Activated T-cell treated with anti-CD3 and anti-CD28 coated beads, Interleukin-2, amount 50 U/mL, for 72 hours (primary cell): ENCODE measurements around the gene ARHGEF26. TPM values are rescaled to one million over a fixed set of nuclear protein-coding genes. Genes with fewer than 3 reads are reported as not detected.
"Not testable (repeated sequence)": the region's sequence is repeated elsewhere in the genome, so short reads cannot be mapped to it uniquely, and the experiment has no call there.

Source experiments
- ATAC-seq, 2 donors: fragments of 150-1000 bp; cut with Tn5 transposase; replicated peaks in 1 of 2; 2 replicates each; pipeline ENCODE4 v1.10.0; 2021; ENCODE audit warnings: moderate library complexity in 2 of 2, mild to moderate bottlenecking in 1 of 2
- DNase-seq, 2 donors: peaks; one replicate each; pipeline ENCODE4 v3.0.0; 2021 to 2022; ENCODE audit warnings: mixed read lengths in 1 of 2
- H3K27ac Mint-ChIP-seq: one replicate; pipeline ENCODE4 v1.8.0; 2022; ENCODE audit warnings: mild to moderate bottlenecking, moderate library complexity, mixed read lengths
- H3K27me3 Mint-ChIP-seq: one replicate; pipeline ENCODE4 v1.8.0; 2022; ENCODE audit warnings: low read depth, mixed read lengths
- H3K36me3 Mint-ChIP-seq, 2 donors: one replicate each; pipeline ENCODE4 v1.8.0; 2022; ENCODE audit warnings: mixed read lengths in 2 of 2, mild to moderate bottlenecking in 1 of 2; ENCODE audit not compliant: insufficient read depth in 2 of 2
- H3K4me1 Mint-ChIP-seq: one replicate; pipeline ENCODE4 v1.8.0; 2022; ENCODE audit warnings: low read depth, mixed read lengths
- H3K4me3 Mint-ChIP-seq, 2 donors: one replicate each; pipeline ENCODE4 v1.8.0; 2022; ENCODE audit warnings: mild to moderate bottlenecking in 2 of 2, mixed read lengths in 2 of 2, moderate library complexity in 2 of 2
- H3K9me3 Mint-ChIP-seq, 2 donors: one replicate each; pipeline ENCODE4 v1.8.0; 2022; ENCODE audit warnings: mixed read lengths in 2 of 2
- total RNA-seq, 2 donors: library from RNA; stranded (reverse); gene quantifications; one replicate each; pipeline ENCODE4 v1.2.3, GENCODE V29; 2022

ARHGEF26 gene, protein sequence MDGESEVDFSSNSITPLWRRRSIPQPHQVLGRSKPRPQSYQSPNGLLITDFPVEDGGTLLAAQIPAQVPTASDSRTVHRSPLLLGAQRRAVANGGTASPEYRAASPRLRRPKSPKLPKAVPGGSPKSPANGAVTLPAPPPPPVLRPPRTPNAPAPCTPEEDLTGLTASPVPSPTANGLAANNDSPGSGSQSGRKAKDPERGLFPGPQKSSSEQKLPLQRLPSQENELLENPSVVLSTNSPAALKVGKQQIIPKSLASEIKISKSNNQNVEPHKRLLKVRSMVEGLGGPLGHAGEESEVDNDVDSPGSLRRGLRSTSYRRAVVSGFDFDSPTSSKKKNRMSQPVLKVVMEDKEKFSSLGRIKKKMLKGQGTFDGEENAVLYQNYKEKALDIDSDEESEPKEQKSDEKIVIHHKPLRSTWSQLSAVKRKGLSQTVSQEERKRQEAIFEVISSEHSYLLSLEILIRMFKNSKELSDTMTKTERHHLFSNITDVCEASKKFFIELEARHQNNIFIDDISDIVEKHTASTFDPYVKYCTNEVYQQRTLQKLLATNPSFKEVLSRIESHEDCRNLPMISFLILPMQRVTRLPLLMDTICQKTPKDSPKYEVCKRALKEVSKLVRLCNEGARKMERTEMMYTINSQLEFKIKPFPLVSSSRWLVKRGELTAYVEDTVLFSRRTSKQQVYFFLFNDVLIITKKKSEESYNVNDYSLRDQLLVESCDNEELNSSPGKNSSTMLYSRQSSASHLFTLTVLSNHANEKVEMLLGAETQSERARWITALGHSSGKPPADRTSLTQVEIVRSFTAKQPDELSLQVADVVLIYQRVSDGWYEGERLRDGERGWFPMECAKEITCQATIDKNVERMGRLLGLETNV
- total RNA-seq = under 1 TPM; 0.31 to 0.32 TPM

DNA sequence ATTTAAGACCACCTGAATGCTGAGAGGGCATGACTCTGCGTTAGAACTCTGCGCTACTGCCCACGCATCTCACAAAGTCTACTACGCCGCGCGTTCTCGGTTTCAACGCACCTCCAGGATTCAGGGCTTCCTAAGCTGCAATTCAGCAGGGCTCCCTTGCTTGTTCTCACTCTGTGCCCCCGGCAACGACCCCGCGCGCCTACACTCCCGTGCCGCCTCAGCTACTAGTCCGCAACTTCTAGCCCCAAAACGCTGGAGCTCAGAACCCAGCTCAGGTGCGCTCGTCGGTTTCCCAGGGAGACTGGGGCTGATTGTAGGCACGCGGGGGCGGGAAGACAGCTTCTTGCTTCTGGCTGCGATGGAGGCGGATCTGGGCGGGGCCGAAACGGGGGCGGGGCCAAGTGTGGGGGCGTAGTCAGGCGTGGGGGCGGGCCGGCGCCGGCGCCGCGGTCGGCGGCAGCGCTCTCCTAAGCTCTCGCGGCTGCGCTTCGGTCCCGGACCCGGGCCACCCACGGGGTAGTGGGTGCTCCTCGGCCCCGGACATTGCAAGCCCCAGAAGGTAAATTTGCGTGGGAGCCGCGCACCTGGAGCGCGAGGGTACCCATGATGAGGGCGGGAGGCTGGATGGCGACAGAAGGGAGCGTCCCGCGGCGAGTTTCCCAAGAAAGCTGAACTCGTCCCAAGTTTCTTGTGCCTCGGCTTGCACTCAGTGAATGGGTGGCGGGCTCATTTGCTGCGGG is at the start of gene ARHGEF26:
ARHGEF26 (plus strand) TSS at position 430 of the 740 bp plus-strand sequence. CDS start 603 bp downstream, outside the sequence.
- no peak within 1 kb of the TSS for H3K27ac Mint-ChIP-seq
- H3K36me3 Mint-ChIP-seq = no peaks in the 10 kb centered on the region
- H3K9me3 Mint-ChIP-seq = no peaks in the 10 kb centered on the region
- DNase-seq (peak; percentile 75 to 80), ATAC-seq (peak; percentile 79 to 86)
- H3K27me3 Mint-ChIP-seq = peaks cover 76% of the 10 kb centered on the region
- H3K4me3 Mint-ChIP-seq = peak within 1 kb of the TSS; percentile 89 to 91
- H3K4me1 Mint-ChIP-seq = peaks cover 23% of the 10 kb centered on the region

- H3K36me3 Mint-ChIP-seq = no peaks in the 10 kb centered on the region
- peaks cover 6% of the 10 kb centered on the region for H3K27me3 Mint-ChIP-seq
- DNase-seq (no peak), ATAC-seq (no peak)
- no peaks in the 10 kb centered on the region for H3K4me1 Mint-ChIP-seq
- no peaks in the 10 kb centered on the region for H3K9me3 Mint-ChIP-seq
- no peak overlapping the region for H3K4me3 Mint-ChIP-seq
- H3K27ac Mint-ChIP-seq = no peak overlapping the region
These were observed 46.2 kb upstream of the ARHGEF26 start for GRCh38 chr3:154074966-154075365.

DNA sequence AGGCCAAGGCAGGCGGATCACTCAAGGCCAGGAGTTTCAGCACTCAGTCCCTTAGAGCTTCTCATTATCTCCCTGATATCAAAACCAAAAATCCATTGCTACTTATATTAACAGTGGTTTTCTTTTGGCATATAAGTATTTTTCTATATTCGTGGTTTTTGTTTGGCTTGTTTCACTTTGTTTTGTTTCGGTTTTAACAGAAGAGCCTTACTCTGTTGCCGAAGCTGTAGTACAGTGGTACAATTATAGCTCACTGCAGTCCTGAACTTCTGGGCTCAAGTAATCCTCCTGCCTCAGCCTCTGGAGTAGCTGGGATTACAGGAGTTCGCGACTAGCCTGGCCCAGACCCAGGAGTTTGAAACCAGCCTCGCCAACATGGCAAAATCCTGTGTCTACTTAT is 42.5 kb upstream of the ARHGEF26 start:
- Mint-ChIP-seq H3K27me3 (peaks cover 6% of the 10 kb centered on the region), H3K9me3 (no peaks in the 10 kb centered on the region), H3K36me3 (no peaks in the 10 kb centered on the region), H3K4me3 (no peak overlapping the region), H3K4me1 (no peaks in the 10 kb centered on the region), H3K27ac (no peak overlapping the region)
- ATAC-seq (no peak), DNase-seq (no peak)

- no peak overlapping the region for H3K27ac Mint-ChIP-seq
- no peaks in the 10 kb centered on the region for H3K36me3 Mint-ChIP-seq
- no peaks in the 10 kb centered on the region for H3K9me3 Mint-ChIP-seq
- no peaks in the 10 kb centered on the region for H3K4me1 Mint-ChIP-seq
- H3K27me3 Mint-ChIP-seq = peaks cover 24% of the 10 kb centered on the region
- ATAC-seq (no peak), DNase-seq (no peak)
- no peak overlapping the region for H3K4me3 Mint-ChIP-seq
These were observed 39.9 kb upstream of the ARHGEF26 start for GRCh38 chr3:154081305-154081704.

- H3K36me3 Mint-ChIP-seq = no peaks in the 10 kb centered on the region
- peaks cover 24% of the 10 kb centered on the region for H3K27me3 Mint-ChIP-seq
- DNase-seq = no peak
- H3K4me1 Mint-ChIP-seq = no peaks in the 10 kb centered on the region
- no peaks in the 10 kb centered on the region for H3K9me3 Mint-ChIP-seq
- no peak for ATAC-seq
- H3K27ac Mint-ChIP-seq = no peak overlapping the region
- no peak overlapping the region for H3K4me3 Mint-ChIP-seq
These were observed 36.1 kb upstream of the ARHGEF26 start for GRCh38 chr3:154085071-154085470.

DNA sequence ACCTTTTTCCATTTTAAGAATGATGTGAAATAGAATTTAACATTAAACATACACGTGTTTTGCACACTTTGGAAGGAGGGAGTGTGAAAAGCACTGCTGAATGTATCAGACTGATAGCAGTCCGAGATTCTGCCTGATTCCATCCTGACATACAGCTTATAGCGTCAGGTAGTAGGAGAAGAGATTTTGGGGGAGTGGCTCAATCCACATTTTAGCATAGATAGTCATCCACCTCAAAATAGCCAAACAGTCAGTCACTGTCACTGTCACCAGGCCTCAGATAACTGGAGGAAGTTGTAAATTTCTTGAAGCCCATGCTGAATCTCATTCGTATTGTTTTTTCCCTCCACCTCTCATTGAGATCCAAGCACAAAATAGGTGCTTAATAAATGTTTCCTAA is 35.4 kb upstream of the ARHGEF26 start:
- DNase-seq (no peak), ATAC-seq (no peak)
- no peaks in the 10 kb centered on the region for H3K9me3 Mint-ChIP-seq
- no peaks in the 10 kb centered on the region for H3K36me3 Mint-ChIP-seq
- H3K4me1 Mint-ChIP-seq = no peaks in the 10 kb centered on the region
- H3K27ac Mint-ChIP-seq = no peak overlapping the region
- H3K27me3 Mint-ChIP-seq = peaks cover 24% of the 10 kb centered on the region
- no peak overlapping the region for H3K4me3 Mint-ChIP-seq

GRCh38 chr3:154086286-154086685 is 34.9 kb upstream of the ARHGEF26 start:
- peaks cover 24% of the 10 kb centered on the region for H3K27me3 Mint-ChIP-seq
- no peaks in the 10 kb centered on the region for H3K4me1 Mint-ChIP-seq

DNA sequence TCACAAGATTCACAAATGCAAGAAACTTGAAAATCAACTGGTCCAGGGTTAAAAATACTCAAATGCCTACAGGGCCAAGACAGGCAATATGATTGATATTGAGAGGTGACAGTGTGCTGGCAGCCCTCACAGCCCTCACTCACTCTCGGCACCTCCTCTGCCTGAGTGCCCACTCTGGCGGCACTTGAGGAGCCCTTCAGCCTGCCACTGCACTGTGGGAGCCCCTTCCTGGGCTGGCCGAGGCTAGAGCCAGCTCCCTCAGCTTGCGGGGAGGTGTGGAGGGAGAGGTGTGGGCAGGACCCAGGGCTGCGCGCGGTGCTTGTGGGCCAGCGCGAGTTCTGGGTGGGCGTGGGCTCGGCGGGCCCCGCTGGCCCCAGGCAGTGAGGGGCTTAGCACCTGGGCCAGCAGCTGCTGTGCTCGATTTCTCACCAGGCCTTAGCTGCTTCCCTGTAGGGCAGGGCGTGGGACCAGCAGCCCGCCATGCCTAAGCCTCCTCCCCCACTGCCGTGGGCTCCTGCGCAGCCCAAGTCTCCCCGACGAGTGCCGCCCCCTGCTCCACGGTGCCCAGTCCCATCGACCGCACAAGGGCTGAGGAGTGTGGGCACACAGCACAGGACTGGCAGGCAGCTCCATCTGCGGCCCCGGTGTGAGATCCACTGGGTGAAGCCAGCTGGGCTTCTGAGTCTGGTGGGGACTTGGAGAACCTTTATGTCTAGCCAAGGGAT is 33.3 kb upstream of the ARHGEF26 start:
- ATAC-seq, H3K36me3 Mint-ChIP-seq, H3K4me1 Mint-ChIP-seq, H3K9me3 Mint-ChIP-seq, H3K27ac Mint-ChIP-seq, H3K4me3 Mint-ChIP-seq, DNase-seq: not testable (repeated sequence)
- H3K27me3 Mint-ChIP-seq = peaks cover 22% of the 10 kb centered on the region

More at GRCh38 chr3:154086286-154086685, 34.9 kb upstream of the ARHGEF26 start:
- ATAC-seq = no peak
- Mint-ChIP-seq H3K9me3 (no peaks in the 10 kb centered on the region), H3K4me3 (no peak overlapping the region), H3K36me3 (no peaks in the 10 kb centered on the region), H3K27ac (no peak overlapping the region)
- DNase-seq = no peak

GRCh38 chr3:154089421-154090420 is 31.5 kb upstream of the ARHGEF26 start:
- no peak overlapping the region for H3K27ac Mint-ChIP-seq
- no peak for DNase-seq
- ATAC-seq = no peak
- no peaks in the 10 kb centered on the region for H3K36me3 Mint-ChIP-seq
- no peaks in the 10 kb centered on the region for H3K9me3 Mint-ChIP-seq
- no peak overlapping the region for H3K4me3 Mint-ChIP-seq
- H3K27me3 Mint-ChIP-seq = peaks cover 19% of the 10 kb centered on the region
- H3K4me1 Mint-ChIP-seq = no peaks in the 10 kb centered on the region

GRCh38 chr3:154094051-154094450 is 27.1 kb upstream of the ARHGEF26 start:
- Mint-ChIP-seq H3K9me3 (no peaks in the 10 kb centered on the region), H3K36me3 (no peaks in the 10 kb centered on the region), H3K4me1 (no peaks in the 10 kb centered on the region), H3K27ac (no peak overlapping the region), H3K27me3 (peaks cover 8% of the 10 kb centered on the region), H3K4me3 (no peak overlapping the region)
- no peak for ATAC-seq
- no peak for DNase-seq

DNA sequence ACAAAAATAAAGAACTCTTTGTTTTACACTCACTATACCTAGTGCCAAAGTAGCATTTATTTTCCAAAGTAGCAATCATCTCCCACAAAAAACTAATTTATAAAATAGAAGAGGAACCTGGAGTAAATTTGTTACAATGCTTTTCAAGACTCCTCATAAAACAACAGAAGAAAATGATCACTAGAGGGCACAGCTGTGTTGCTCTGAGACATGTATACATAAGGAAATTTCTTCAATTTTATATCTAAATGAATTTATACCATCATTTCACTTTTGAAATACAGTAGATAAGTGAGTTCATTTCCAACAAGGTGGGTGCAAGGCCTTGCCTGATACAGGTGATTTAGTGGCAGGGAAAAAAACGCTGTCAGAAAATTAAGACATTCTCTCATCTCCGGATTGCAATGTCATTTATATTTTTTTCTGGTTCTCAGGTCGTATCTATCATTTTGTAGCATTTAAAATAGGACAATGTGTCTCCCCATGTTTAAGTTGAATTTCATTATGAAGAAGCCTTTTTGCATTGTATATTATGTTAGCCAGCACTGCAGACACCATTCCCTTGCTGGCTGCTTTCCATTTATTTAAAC is 25.3 kb upstream of the ARHGEF26 start:
- Mint-ChIP-seq H3K9me3 (no peaks in the 10 kb centered on the region), H3K4me3 (no peak overlapping the region), H3K27me3 (peaks cover 8% of the 10 kb centered on the region), H3K36me3 (no peaks in the 10 kb centered on the region), H3K27ac (no peak overlapping the region), H3K4me1 (no peaks in the 10 kb centered on the region)
- DNase-seq = no peak
- ATAC-seq = no peak
